Measurements from ENCODE around the gene SERPINA1.

DNA sequence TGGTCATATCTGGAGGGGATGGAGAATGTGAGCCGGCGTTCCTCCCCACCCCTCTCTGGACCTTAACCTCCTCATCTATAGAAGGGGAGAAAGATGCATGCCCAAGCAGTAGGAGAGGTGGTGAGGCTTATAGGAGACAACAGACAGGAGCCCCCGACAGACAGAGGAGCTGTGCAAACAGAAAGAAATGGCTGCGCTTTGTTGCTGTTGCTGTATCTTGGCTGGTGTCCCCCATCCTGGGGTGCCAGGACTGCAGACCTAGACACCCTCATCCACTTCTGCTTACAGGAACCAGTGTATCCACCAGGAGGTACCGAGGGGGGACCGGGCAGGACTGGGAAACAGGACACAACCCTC is 397 bp downstream of the SERPINA1 start:
- TF ChIP-seq CTCF (conservative IDR thresholded peaks at IDR 0.05 in 1 of 2, IDR thresholded peaks at IDR 0.05 in 1 of 2; ENCODE audit: extremely low read depth in 1 of 2, insufficient read depth in 1 of 2, low read depth in 1 of 2, low read length in 2 of 2) (no peak), EZH2 (IDR thresholded peaks at IDR 0.05; ENCODE audit: borderline replicate concordance, low read length) (no peak)
